ENCODE results near the gene ZYX. TPM values are rescaled to one million over a fixed set of nuclear protein-coding genes. Genes with fewer than 3 reads are reported as not detected.
"Not testable (repeated sequence)": the region's sequence is repeated elsewhere in the genome, so short reads cannot be mapped to it uniquely, and the experiment has no call there.

ZYX gene
- total RNA-seq, 2 donors from 2014 or later: 116 to 146 TPM

- ATAC-seq (replicated peaks): no peak
- no peaks in the 10 kb centered on the region for H3K27me3 Mint-ChIP-seq
- H3K36me3 Mint-ChIP-seq (ENCODE audit: low read depth): peaks cover 53% of the 10 kb centered on the region
- no peak overlapping the region for H3K4me3 Mint-ChIP-seq
- H3K4me1 Mint-ChIP-seq: peaks cover 3% of the 10 kb centered on the region
- H3K27ac Mint-ChIP-seq: no peak overlapping the region
- H3K9me3 Mint-ChIP-seq: no peaks in the 10 kb centered on the region
Observed at GRCh38 chr7:143387156-143387975, 6.2 kb downstream of the ZYX start.

GRCh38 chr7:143388051-143388450 lies 6.9 kb downstream of the ZYX start:
- no peak for ATAC-seq (replicated peaks)
- Mint-ChIP-seq H3K4me1 (peaks cover 3% of the 10 kb centered on the region), H3K4me3 (no peak overlapping the region), H3K36me3 (ENCODE audit: low read depth) (peaks cover 53% of the 10 kb centered on the region), H3K9me3 (no peaks in the 10 kb centered on the region), H3K27ac (no peak overlapping the region), H3K27me3 (no peaks in the 10 kb centered on the region)

- no peak overlapping the region for H3K27ac Mint-ChIP-seq
- no peak overlapping the region for H3K4me3 Mint-ChIP-seq
- H3K36me3 Mint-ChIP-seq (ENCODE audit: low read depth): peaks cover 50% of the 10 kb centered on the region
- no peak for ATAC-seq (replicated peaks)
- no peaks in the 10 kb centered on the region for H3K9me3 Mint-ChIP-seq
- no peaks in the 10 kb centered on the region for H3K27me3 Mint-ChIP-seq
- H3K4me1 Mint-ChIP-seq: peaks cover 3% of the 10 kb centered on the region
Observed at GRCh38 chr7:143388491-143389101, 7.5 kb downstream of the ZYX start.

GRCh38 chr7:143389316-143390103 lies 8.4 kb downstream of the ZYX start:
- Mint-ChIP-seq H3K9me3 (no peaks in the 10 kb centered on the region), H3K4me3 (no peak overlapping the region), H3K36me3 (ENCODE audit: low read depth) (peaks cover 50% of the 10 kb centered on the region), H3K27ac (peak overlapping the region; percentile 16), H3K27me3 (no peaks in the 10 kb centered on the region), H3K4me1 (peaks cover 3% of the 10 kb centered on the region)
- ATAC-seq (replicated peaks): no peak

GRCh38 chr7:143390104-143390772 lies 9.1 kb downstream of the ZYX start:
- H3K4me1 Mint-ChIP-seq: peaks cover 7% of the 10 kb centered on the region
- H3K27me3 Mint-ChIP-seq: no peaks in the 10 kb centered on the region
- H3K36me3 Mint-ChIP-seq (ENCODE audit: low read depth): peaks cover 54% of the 10 kb centered on the region
- H3K9me3 Mint-ChIP-seq: no peaks in the 10 kb centered on the region
- H3K27ac Mint-ChIP-seq: peak overlapping the region; percentile 16
- H3K4me3 Mint-ChIP-seq: no peak overlapping the region
- no peak for ATAC-seq (replicated peaks)

- no peak for ATAC-seq (replicated peaks)
- H3K36me3 Mint-ChIP-seq (ENCODE audit: low read depth): peaks cover 56% of the 10 kb centered on the region
Observed at GRCh38 chr7:143390773-143391317, 9.7 kb downstream of the ZYX start.

GRCh38 chr7:143391462-143392404 lies 10.6 kb downstream of the ZYX start:
- H3K9me3 Mint-ChIP-seq: no peaks in the 10 kb centered on the region
- no peaks in the 10 kb centered on the region for H3K27me3 Mint-ChIP-seq
- peak overlapping the region; percentile 22 for H3K27ac Mint-ChIP-seq
- peaks cover 8% of the 10 kb centered on the region for H3K4me1 Mint-ChIP-seq
- no peak for ATAC-seq (replicated peaks)
- peaks cover 56% of the 10 kb centered on the region for H3K36me3 Mint-ChIP-seq (ENCODE audit: low read depth)
- H3K4me3 Mint-ChIP-seq: no peak overlapping the region

More at GRCh38 chr7:143390773-143391317, 9.7 kb downstream of the ZYX start:
- Mint-ChIP-seq H3K4me3 (no peak overlapping the region), H3K9me3 (no peaks in the 10 kb centered on the region), H3K4me1 (peaks cover 8% of the 10 kb centered on the region), H3K27me3 (no peaks in the 10 kb centered on the region), H3K27ac (no peak overlapping the region)

- Mint-ChIP-seq H3K36me3 (ENCODE audit: low read depth) (peaks cover 56% of the 10 kb centered on the region), H3K27ac (peak overlapping the region; percentile 22)
- not testable (repeated sequence) for H3K4me1 Mint-ChIP-seq; ATAC-seq (replicated peaks); H3K4me3 Mint-ChIP-seq; H3K27me3 Mint-ChIP-seq; H3K9me3 Mint-ChIP-seq
Observed at GRCh38 chr7:143392427-143392826, 11.3 kb downstream of the ZYX start.

- no peak overlapping the region for H3K4me3 Mint-ChIP-seq
- H3K4me1 Mint-ChIP-seq: peaks cover 8% of the 10 kb centered on the region
- peak overlapping the region; percentile 22 for H3K27ac Mint-ChIP-seq
- ATAC-seq (replicated peaks): no peak
- H3K9me3 Mint-ChIP-seq: no peaks in the 10 kb centered on the region
- no peaks in the 10 kb centered on the region for H3K27me3 Mint-ChIP-seq
- H3K36me3 Mint-ChIP-seq (ENCODE audit: low read depth): peaks cover 52% of the 10 kb centered on the region
Observed at GRCh38 chr7:143392875-143393266, 11.7 kb downstream of the ZYX start.

- H3K27ac Mint-ChIP-seq: peak overlapping the region; percentile 22
- no peak overlapping the region for H3K4me3 Mint-ChIP-seq
- H3K4me1 Mint-ChIP-seq: peaks cover 8% of the 10 kb centered on the region
Observed at GRCh38 chr7:143393267-143394041, 12.3 kb downstream of the ZYX start.

GRCh38 chr7:143394068-143394467 lies 12.9 kb downstream of the ZYX start:
- H3K4me1 Mint-ChIP-seq: peaks cover 8% of the 10 kb centered on the region
- H3K36me3 Mint-ChIP-seq (ENCODE audit: low read depth): peaks cover 47% of the 10 kb centered on the region
- H3K9me3 Mint-ChIP-seq: no peaks in the 10 kb centered on the region
- no peak overlapping the region for H3K4me3 Mint-ChIP-seq
- no peak for ATAC-seq (replicated peaks)
- H3K27ac Mint-ChIP-seq: no peak overlapping the region
- no peaks in the 10 kb centered on the region for H3K27me3 Mint-ChIP-seq

More at GRCh38 chr7:143393267-143394041, 12.3 kb downstream of the ZYX start:
- H3K27me3 Mint-ChIP-seq: no peaks in the 10 kb centered on the region
- no peaks in the 10 kb centered on the region for H3K9me3 Mint-ChIP-seq
- no peak for ATAC-seq (replicated peaks)
- H3K36me3 Mint-ChIP-seq (ENCODE audit: low read depth): peaks cover 50% of the 10 kb centered on the region

GRCh38 chr7:143394777-143395176 lies 13.6 kb downstream of the ZYX start:
- peaks cover 40% of the 10 kb centered on the region for H3K36me3 Mint-ChIP-seq (ENCODE audit: low read depth)
- peaks cover 8% of the 10 kb centered on the region for H3K4me1 Mint-ChIP-seq
- peak overlapping the region; percentile 64 for H3K27ac Mint-ChIP-seq
- no peak overlapping the region for H3K4me3 Mint-ChIP-seq
- no peak for ATAC-seq (replicated peaks)
- H3K9me3 Mint-ChIP-seq: no peaks in the 10 kb centered on the region
- no peaks in the 10 kb centered on the region for H3K27me3 Mint-ChIP-seq

Measured in activated T-helper 17 cell treated with anti-CD3 and anti-CD28 coated beads, Interleukin-2, amount 50 U/mL, for 72 hours (primary cell).